Central memory CD4-positive, alpha-beta T cell (primary cell): ENCODE results near the gene ATF2.

Experiments
- DNase-seq: peaks from one replicate; pipeline ENCODE4 v3.0.0; 2022

Gene ATF2

GRCh38 chr2:175076272-175076671 is 91.7 kb downstream of the ATF2 start:
- DNase-seq: no peak

- no peak for DNase-seq
These were observed 93.5 kb downstream of the ATF2 start for GRCh38 chr2:175074478-175074877.

GRCh38 chr2:175068534-175068933 is 99.5 kb downstream of the ATF2 start:
- no peak for DNase-seq

- DNase-seq: no peak
These were observed 101.6 kb downstream of the ATF2 start for GRCh38 chr2:175066411-175066810.

- no peak for DNase-seq
These were observed 103.2 kb downstream of the ATF2 start for GRCh38 chr2:175064797-175065196.

GRCh38 chr2:175063741-175064140 is 104.3 kb downstream of the ATF2 start:
- DNase-seq: no peak

- DNase-seq: no peak
These were observed 105.0 kb downstream of the ATF2 start for GRCh38 chr2:175062787-175063585.

- DNase-seq: no peak
These were observed 110.8 kb downstream of the ATF2 start for GRCh38 chr2:175057078-175057685.

- no peak for DNase-seq
These were observed 112.0 kb downstream of the ATF2 start for GRCh38 chr2:175055993-175056392.

GRCh38 chr2:175054340-175054739 is 113.7 kb downstream of the ATF2 start:
- DNase-seq: no peak

GRCh38 chr2:175049661-175050060 is 118.3 kb downstream of the ATF2 start:
- no peak for DNase-seq

GRCh38 chr2:175048275-175048674 is 119.7 kb downstream of the ATF2 start:
- DNase-seq: no peak

GRCh38 chr2:175039490-175039889 is 128.5 kb downstream of the ATF2 start:
- no peak for DNase-seq

- no peak for DNase-seq
These were observed 129.0 kb downstream of the ATF2 start for GRCh38 chr2:175039031-175039430.

- no peak for DNase-seq
These were observed 130.1 kb downstream of the ATF2 start for GRCh38 chr2:175037941-175038340.

GRCh38 chr2:175036582-175037018 is 131.4 kb downstream of the ATF2 start:
- DNase-seq: peak; percentile 27

GRCh38 chr2:175035806-175036205 is 132.2 kb downstream of the ATF2 start:
- no peak for DNase-seq

GRCh38 chr2:175034716-175035115 is 133.3 kb downstream of the ATF2 start:
- DNase-seq: no peak

GRCh38 chr2:175030380-175031271 is 137.4 kb downstream of the ATF2 start:
- no peak for DNase-seq

GRCh38 chr2:175027755-175028154 is 140.2 kb downstream of the ATF2 start:
- DNase-seq: no peak

- DNase-seq: no peak
These were observed 141.6 kb downstream of the ATF2 start for GRCh38 chr2:175026385-175026784.

GRCh38 chr2:175025946-175026345 is 142.1 kb downstream of the ATF2 start:
- DNase-seq: no peak

- DNase-seq: no peak
These were observed 142.8 kb downstream of the ATF2 start for GRCh38 chr2:175025233-175025632.
